ENCODE data around the gene SDR9C7. TPM values are rescaled to one million over a fixed set of nuclear protein-coding genes. Genes with fewer than 3 reads are reported as not detected.
"Not testable (repeated sequence)": the region's sequence is repeated elsewhere in the genome, so short reads cannot be mapped to it uniquely, and the experiment has no call there.

The SDR9C7 gene
- total RNA-seq, 1 donor from 2014 or later = not detected

DNA sequence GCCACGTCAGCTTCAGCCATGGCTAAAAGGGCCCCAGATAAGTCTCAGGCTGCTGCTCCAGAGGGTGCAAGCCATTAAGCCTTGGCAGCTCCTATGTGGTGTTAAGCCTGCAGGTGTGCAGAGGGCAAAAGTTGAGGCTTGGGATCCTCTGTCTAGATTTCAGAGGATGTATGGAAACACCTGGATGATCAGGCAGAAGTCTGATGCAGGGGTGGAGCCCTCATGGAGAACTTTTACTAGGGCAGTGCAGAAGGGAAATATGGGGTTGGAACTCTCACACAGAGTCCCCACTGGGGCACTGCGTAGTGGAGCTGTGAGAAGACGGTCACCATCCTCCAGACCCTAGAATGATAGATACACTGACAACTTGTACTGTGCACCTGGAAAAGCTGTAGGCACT lies 47.9 kb downstream of the SDR9C7 start:
- H3K9me3 Mint-ChIP-seq (ENCODE audit: unreplicated experiment) = peaks cover 26% of the 10 kb centered on the region

DNA sequence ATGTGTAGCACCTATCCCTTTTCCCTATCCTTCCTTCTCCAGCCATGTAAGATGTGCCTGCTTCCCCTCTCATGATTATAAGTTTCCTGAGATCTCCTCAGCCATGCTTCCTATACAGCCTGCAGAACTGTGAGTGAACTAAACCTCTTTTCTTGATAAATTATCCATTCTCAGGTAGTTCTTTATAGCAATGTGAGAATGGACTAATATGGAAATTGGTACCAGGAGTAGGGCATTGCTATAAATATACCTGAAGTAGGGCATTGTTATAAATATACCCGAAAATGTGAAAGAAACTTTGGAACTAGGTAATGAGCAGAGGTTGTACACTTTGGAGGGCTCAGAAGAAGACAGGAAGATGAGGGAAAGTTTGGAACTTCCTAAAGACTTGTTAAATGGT lies 48.9 kb downstream of the SDR9C7 start:
- FAIRE-seq (no peak), DNase-seq (ENCODE audit: low read depth) (no peak)
- Mint-ChIP-seq H3K4me3 (ENCODE audit: unreplicated experiment) (no peak overlapping the region), H3K4me1 (ENCODE audit: low read depth, unreplicated experiment) (peaks cover 7% of the 10 kb centered on the region), H3K27ac (ENCODE audit: unreplicated experiment) (no peak overlapping the region), H3K36me3 (ENCODE audit: low read depth, unreplicated experiment) (peaks cover 2% of the 10 kb centered on the region), H3K9me3 (ENCODE audit: unreplicated experiment) (peaks cover 23% of the 10 kb centered on the region), H3K27me3 (ENCODE audit: low read depth, unreplicated experiment) (peaks cover 12% of the 10 kb centered on the region)
- no peak for TF ChIP-seq EZH2 (IDR thresholded peaks at IDR 0.05; ENCODE audit: insufficient read depth, low read length)
- TF ChIP-seq, protein P1, sequence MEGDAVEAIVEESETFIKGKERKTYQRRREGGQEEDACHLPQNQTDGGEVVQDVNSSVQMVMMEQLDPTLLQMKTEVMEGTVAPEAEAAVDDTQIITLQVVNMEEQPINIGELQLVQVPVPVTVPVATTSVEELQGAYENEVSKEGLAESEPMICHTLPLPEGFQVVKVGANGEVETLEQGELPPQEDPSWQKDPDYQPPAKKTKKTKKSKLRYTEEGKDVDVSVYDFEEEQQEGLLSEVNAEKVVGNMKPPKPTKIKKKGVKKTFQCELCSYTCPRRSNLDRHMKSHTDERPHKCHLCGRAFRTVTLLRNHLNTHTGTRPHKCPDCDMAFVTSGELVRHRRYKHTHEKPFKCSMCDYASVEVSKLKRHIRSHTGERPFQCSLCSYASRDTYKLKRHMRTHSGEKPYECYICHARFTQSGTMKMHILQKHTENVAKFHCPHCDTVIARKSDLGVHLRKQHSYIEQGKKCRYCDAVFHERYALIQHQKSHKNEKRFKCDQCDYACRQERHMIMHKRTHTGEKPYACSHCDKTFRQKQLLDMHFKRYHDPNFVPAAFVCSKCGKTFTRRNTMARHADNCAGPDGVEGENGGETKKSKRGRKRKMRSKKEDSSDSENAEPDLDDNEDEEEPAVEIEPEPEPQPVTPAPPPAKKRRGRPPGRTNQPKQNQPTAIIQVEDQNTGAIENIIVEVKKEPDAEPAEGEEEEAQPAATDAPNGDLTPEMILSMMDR (IDR thresholded peaks at IDR 0.05; ENCODE audit: insufficient read depth, low read depth, low read length) = no peak
- Histone ChIP-seq H3K4me2 (ENCODE audit: low read length) (no peak overlapping the region), H3K36me3 (ENCODE audit: insufficient read depth, low read length) (no peaks in the 10 kb centered on the region), H3K4me1 (ENCODE audit: insufficient read depth, low read length) (no peaks in the 10 kb centered on the region), H3K27ac (ENCODE audit: low read depth, low read length) (no peak overlapping the region), H4K20me1 (ENCODE audit: insufficient read depth, low read length) (no peaks in the 10 kb centered on the region), H3K4me3 (ENCODE audit: insufficient read depth, low read depth, low read length) (no peak overlapping the region), H3K79me2 (ENCODE audit: insufficient read depth, low read length) (no peaks in the 10 kb centered on the region), H2AFZ (ENCODE audit: low read depth, low read length) (no peak overlapping the region), H3K9me3 (ENCODE audit: insufficient read depth, low read depth, low read length) (no peaks in the 10 kb centered on the region), H3K27me3 (ENCODE audit: insufficient read depth, low read length) (no peaks in the 10 kb centered on the region), H3K9ac (ENCODE audit: low read length) (no peak overlapping the region)

More for the DNA sequence above, 47.9 kb downstream of the SDR9C7 start:
- Histone ChIP-seq H3K27ac (ENCODE audit: low read depth, low read length) (no peak overlapping the region), H3K27me3 (ENCODE audit: insufficient read depth, low read length) (no peaks in the 10 kb centered on the region), H3K9me3 (ENCODE audit: insufficient read depth, low read depth, low read length) (no peaks in the 10 kb centered on the region), H3K4me3 (ENCODE audit: insufficient read depth, low read depth, low read length) (no peak overlapping the region), H3K9ac (ENCODE audit: low read length) (no peak overlapping the region), H3K36me3 (ENCODE audit: insufficient read depth, low read length) (no peaks in the 10 kb centered on the region), H4K20me1 (ENCODE audit: insufficient read depth, low read length) (no peaks in the 10 kb centered on the region), H3K4me2 (ENCODE audit: low read length) (no peak overlapping the region), H3K4me1 (ENCODE audit: insufficient read depth, low read length) (no peaks in the 10 kb centered on the region), H2AFZ (ENCODE audit: low read depth, low read length) (no peak overlapping the region), H3K79me2 (ENCODE audit: insufficient read depth, low read length) (no peaks in the 10 kb centered on the region)
- H3K27me3 Mint-ChIP-seq (ENCODE audit: low read depth, unreplicated experiment) = peaks cover 19% of the 10 kb centered on the region
- no peak overlapping the region for H3K27ac Mint-ChIP-seq (ENCODE audit: unreplicated experiment)
- DNase-seq (ENCODE audit: low read depth) (no peak), FAIRE-seq (no peak)
- no peak overlapping the region for H3K4me3 Mint-ChIP-seq (ENCODE audit: unreplicated experiment)
- peaks cover 2% of the 10 kb centered on the region for H3K36me3 Mint-ChIP-seq (ENCODE audit: low read depth, unreplicated experiment)
- no peaks in the 10 kb centered on the region for H3K4me1 Mint-ChIP-seq (ENCODE audit: low read depth, unreplicated experiment)
- TF ChIP-seq, protein P1 (IDR thresholded peaks at IDR 0.05; ENCODE audit: insufficient read depth, low read depth, low read length) = no peak
- TF ChIP-seq EZH2 (IDR thresholded peaks at IDR 0.05; ENCODE audit: insufficient read depth, low read length) = no peak

DNA sequence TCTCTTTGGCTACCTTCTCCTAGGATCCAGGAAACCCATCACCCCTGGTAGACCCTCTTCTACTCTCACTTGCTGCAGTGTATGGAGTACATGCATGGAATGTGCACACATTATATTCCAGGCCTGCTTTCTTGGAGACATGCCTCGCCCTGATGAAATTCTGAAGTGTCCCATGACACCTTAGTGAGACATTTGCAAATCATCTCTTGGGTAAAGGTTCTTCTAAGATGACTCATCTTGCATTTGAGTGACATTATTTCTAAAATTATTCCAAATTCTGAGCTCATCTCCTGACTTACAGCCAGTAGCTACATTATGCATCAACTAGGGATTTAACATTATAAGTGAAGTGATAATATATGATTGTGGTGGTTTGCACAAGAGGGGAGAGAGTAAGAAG lies 49.8 kb downstream of the SDR9C7 start:
- Mint-ChIP-seq H3K4me1 (ENCODE audit: low read depth, unreplicated experiment) (peaks cover 9% of the 10 kb centered on the region), H3K9me3 (ENCODE audit: unreplicated experiment) (peaks cover 21% of the 10 kb centered on the region), H3K36me3 (ENCODE audit: low read depth, unreplicated experiment) (peaks cover 2% of the 10 kb centered on the region), H3K27ac (ENCODE audit: unreplicated experiment) (no peak overlapping the region), H3K4me3 (ENCODE audit: unreplicated experiment) (no peak overlapping the region), H3K27me3 (ENCODE audit: low read depth, unreplicated experiment) (peaks cover 11% of the 10 kb centered on the region)
- Histone ChIP-seq H3K27me3 (ENCODE audit: insufficient read depth, low read length) (no peaks in the 10 kb centered on the region), H3K4me3 (ENCODE audit: insufficient read depth, low read depth, low read length) (no peak overlapping the region), H3K36me3 (ENCODE audit: insufficient read depth, low read length) (no peaks in the 10 kb centered on the region), H3K9ac (ENCODE audit: low read length) (no peak overlapping the region), H3K4me1 (ENCODE audit: insufficient read depth, low read length) (no peaks in the 10 kb centered on the region), H3K27ac (ENCODE audit: low read depth, low read length) (no peak overlapping the region), H4K20me1 (ENCODE audit: insufficient read depth, low read length) (no peaks in the 10 kb centered on the region), H3K4me2 (ENCODE audit: low read length) (no peak overlapping the region), H2AFZ (ENCODE audit: low read depth, low read length) (no peak overlapping the region), H3K9me3 (ENCODE audit: insufficient read depth, low read depth, low read length) (no peaks in the 10 kb centered on the region), H3K79me2 (ENCODE audit: insufficient read depth, low read length) (no peaks in the 10 kb centered on the region)
- no peak for DNase-seq (ENCODE audit: low read depth)
- no peak for FAIRE-seq
- TF ChIP-seq, protein P1 (IDR thresholded peaks at IDR 0.05; ENCODE audit: insufficient read depth, low read depth, low read length) = no peak

DNA sequence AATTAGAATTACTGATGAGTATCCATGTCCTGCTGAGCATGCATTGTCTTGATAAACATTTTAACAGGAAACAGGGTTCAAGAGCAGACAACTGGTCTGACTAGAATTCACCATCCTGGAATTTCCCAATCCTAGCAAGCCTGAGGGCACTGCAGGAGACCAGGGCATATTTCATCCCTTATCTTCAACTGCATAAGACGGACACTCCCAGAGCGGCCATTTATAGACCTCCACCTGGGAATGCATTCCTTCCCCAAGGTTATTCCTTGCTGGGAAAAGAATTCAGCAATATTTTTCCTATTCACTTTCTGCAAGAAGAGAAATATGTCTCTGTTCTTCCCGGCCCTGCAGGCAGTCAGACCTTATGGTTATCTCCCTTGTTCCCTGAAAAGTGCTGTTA lies 51.8 kb downstream of the SDR9C7 start:
- not testable (repeated sequence) for H3K27me3 Mint-ChIP-seq (ENCODE audit: low read depth, unreplicated experiment); H3K79me2 ChIP-seq (ENCODE audit: insufficient read depth, low read length); H2AFZ ChIP-seq (ENCODE audit: low read depth, low read length); H3K27me3 ChIP-seq (ENCODE audit: insufficient read depth, low read length); H3K27ac ChIP-seq (ENCODE audit: low read depth, low read length); DNase-seq (ENCODE audit: low read depth); H3K9ac ChIP-seq (ENCODE audit: low read length); H3K36me3 ChIP-seq (ENCODE audit: insufficient read depth, low read length); H3K4me3 Mint-ChIP-seq (ENCODE audit: unreplicated experiment); H3K36me3 Mint-ChIP-seq (ENCODE audit: low read depth, unreplicated experiment); H3K27ac Mint-ChIP-seq (ENCODE audit: unreplicated experiment); H3K9me3 ChIP-seq (ENCODE audit: insufficient read depth, low read depth, low read length); FAIRE-seq; H3K4me3 ChIP-seq (ENCODE audit: insufficient read depth, low read depth, low read length); H4K20me1 ChIP-seq (ENCODE audit: insufficient read depth, low read length); H3K4me2 ChIP-seq (ENCODE audit: low read length); H3K4me1 ChIP-seq (ENCODE audit: insufficient read depth, low read length)
- Mint-ChIP-seq H3K9me3 (ENCODE audit: unreplicated experiment) (peaks cover 18% of the 10 kb centered on the region), H3K4me1 (ENCODE audit: low read depth, unreplicated experiment) (peaks cover 12% of the 10 kb centered on the region)

Data from astrocyte (in vitro differentiated cells and primary cell).